Retina (tissue), 1 donor: Measurements from ENCODE around the gene COL4A2.

Source experiments
- DNase-seq: peaks from one replicate; pipeline ENCODE4 v3.0.0-alpha.2; 2016

Gene COL4A2

DNA sequence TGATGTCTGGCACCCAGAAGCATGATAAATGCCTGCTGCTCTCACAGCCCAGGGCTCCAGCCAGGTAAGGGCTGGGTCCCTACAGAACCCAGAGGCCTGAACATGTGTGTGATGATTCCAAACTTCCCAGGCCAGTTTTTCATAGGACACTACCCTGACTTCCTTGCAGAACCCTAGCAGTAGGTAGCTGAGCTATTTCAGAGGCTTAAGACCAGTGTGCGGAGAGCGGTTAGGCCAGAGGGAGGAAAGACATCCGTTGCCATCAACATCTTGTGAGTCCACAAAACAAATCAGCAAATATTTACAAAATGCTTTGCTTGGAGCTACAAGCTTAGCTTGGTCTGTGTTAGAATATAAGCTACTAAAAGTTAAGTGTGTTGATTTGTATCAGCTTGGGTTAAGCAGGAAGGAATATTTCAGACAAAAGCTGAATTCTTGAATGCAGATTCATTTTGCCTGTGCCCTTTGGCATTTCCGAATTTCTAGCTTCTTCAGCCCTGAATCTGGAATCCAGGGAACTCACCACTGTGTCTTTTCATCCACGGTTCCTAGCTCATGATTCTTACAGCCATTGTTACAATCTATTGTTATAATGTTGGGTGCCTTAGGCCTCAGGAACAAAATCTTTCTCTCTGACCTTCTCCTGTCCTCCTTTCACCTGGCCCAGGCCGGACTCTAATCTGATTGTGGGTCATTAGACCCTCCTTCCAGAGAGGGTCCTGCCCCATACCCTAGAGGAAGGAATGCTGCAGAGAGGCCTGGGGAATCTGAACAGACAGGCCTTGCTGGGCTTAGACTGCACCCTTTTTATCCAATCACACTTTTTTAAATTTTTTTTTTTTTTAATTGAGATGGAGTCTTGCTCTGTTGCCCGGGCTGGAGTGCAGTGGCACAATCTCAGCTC, 242.1 kb downstream of the COL4A2 start:
- DNase-seq, result no peak

DNA sequence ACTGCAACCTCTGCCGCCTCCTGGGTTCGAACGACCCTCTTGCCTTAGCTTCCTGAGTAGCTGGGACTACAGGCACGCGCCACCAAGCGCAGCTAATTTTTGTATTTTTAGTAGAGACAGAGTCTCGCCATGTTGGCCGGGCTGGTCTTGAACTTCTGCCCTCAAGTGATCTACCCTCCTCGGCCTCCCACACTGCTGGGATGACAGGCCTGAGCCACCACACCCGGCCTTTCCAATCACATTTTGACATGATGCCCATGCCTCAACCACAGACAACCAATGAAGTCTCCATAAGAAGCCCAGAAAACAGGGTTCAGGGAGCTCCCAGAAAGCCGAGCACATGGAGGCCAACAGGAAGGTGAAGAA, 242.7 kb downstream of the COL4A2 start:
- DNase-seq, result no peak

DNA sequence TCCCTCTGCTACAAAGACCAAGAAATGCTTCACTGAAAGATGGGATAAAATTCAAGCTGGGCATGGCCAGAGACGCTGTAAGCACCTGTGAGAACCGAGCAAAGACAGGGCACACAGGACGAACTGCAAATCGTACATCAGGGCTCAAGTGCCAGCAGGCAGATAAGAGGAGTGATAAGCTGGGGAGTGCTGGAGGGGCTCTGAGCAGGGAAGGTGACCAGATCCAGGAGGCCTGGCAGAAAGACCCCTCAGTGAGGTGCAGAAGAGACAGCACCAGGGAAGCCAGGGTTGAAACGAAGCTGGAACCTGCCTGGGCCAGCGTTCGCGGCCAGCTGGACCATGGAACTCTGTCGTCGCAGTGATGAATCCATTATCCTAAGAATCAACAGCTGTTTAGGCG, 244.2 kb downstream of the COL4A2 start:
- no peak for DNase-seq

DNA sequence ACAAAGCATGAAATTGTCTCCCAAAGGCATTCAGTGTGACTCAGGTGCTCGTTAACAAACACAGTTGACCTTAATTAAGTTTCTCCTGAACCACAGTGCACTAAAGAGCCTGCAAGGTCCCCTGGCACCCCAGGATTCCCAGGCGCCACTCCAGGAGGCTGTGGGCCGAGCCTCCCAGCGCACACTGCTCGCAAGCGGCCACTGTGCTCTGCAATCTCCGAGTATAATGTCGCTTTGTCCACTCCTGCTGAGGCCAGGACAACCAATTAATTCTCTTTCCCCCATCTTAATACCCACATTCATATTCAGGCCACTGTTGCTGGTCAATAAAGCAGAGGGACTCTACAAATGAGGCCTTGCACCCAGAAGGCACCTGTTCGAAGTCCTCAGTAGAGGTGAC, 245.7 kb downstream of the COL4A2 start:
- DNase-seq, result no peak

DNA sequence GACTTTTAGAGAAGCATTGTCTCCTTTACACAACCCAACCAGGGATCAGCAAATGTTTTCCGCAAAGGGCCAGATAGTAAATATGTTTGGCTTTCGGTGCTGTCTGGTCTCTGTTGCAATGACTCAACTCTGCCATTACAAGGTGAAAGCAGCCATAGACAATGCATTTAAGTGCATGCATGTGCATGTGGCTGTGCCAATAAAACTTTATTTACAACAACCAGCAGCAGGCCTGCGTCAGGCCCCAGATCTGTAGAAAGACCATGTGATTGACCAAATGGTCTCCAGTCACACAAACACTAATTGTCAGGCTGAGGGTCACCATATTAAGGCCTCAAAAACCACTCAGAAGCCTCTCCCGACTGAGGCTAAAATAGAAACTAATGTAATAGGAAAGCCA, 246.3 kb downstream of the COL4A2 start:
- no peak for DNase-seq

DNA sequence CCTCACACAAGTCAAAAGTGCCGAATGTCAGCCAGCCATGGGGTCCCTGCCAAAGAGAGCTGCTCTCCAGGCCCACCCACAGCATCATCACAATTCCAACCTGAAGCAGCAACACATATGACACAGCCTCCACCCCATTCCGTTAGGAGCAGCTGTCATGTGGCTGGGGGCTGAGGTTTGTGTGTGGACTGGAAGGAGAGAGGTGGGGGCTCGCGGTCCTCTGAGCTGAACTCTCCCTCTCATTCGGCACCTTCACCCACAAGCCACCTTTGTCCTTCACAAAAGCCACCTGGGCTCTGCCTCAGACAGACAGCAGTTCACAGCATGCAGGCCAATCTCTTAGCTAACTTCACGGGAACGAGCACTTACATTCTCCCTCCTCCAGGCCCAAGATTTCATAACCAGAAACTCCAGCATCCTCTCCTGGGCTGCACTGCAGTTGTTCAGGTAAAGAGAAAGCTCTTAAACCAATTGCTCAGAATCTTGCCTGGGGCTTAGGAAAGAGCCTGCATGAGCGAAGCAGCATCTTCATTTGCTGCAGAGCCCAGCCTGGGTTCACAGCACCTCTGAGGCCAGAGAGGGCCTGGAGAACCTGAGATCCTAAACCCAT, 247.2 kb downstream of the COL4A2 start:
- no peak for DNase-seq

DNA sequence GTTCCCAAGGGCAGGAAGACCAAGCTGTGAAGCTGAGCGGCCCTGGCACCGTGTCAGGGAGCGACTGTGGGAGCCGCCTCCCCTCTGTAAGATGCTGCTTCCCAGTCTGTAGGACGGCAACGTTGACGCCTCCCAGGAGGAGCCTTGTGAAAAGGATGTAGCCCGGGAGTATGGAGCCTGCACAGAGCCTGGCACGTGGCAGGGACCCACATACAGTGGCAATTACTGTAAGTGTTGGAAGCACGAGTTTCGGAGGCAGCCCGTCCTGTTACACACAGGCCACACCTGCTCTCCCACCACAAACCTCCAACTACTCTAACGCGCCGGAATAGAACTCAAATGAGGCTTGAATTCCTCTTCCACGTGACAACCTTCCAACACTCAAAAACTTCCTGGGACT, 247.9 kb downstream of the COL4A2 start:
- DNase-seq, result no peak

DNA sequence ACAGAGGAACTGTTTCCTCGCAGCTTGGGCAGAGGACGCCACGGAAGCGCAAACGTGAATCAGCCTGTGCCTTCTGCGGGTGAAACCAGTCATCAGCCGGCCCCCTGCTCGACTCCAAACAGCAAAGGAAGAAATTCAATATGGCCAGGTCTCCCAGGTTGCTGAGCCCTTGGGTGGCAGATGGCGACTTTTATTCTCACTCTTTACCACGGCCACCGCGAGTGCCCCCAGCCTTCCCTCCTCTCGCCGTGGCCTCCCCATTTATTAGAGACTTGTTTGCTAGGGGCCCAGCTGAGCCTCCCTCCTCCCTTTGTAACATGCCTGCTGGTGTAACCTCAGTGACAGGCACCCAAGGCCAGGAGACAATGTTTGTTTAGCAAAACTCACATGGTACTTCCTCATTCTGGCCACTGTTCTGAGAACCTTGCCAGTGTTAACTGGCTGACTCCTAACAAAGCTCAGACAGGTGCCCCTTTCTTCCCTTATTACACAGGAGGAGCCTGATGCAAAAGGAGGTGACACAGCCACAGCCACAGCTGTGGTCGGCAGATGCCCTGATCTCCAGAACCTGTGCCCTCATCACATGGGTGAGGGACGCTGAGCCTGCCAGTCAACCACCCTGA, 248.6 kb downstream of the COL4A2 start:
- DNase-seq, result no peak

DNA sequence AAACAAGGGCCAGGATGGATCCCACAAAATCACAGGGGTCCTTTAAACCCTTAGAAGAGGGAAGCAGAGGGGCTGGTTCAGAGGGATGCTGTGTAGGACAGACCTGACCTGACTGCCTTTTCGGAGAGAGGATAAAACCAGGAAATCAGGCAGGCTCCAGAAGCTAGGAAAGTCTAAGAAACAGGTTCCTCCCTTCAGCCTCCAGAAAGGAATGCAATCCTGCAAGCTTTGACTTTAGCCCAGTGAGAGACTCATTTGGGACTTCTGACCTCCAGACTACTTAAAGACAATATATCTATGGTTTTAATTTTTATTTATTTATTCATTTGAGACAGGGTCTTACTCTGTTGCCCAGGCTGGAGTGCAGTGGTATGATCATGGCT, 249.1 kb downstream of the COL4A2 start:
- DNase-seq, result no peak

DNA sequence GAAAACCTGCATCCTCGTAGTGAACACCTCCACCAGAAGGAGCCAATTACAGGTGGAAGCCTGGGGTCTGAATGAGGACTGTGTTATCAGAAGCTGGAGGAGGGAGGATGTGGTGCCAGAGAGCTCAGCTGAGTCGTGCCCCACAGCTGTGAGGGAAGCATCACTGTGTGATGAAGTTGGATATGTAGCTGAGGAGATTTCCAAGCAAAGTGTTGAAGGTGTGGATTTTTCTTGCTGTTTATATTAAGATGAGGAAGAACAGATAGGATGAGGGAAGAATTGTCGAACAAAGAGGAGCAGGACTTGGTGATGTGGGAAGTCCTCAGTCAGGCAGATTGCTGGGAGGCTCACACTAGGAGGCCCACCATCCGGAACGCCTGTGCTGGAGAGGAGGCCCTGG, 250.0 kb downstream of the COL4A2 start:
- no peak for DNase-seq

DNA sequence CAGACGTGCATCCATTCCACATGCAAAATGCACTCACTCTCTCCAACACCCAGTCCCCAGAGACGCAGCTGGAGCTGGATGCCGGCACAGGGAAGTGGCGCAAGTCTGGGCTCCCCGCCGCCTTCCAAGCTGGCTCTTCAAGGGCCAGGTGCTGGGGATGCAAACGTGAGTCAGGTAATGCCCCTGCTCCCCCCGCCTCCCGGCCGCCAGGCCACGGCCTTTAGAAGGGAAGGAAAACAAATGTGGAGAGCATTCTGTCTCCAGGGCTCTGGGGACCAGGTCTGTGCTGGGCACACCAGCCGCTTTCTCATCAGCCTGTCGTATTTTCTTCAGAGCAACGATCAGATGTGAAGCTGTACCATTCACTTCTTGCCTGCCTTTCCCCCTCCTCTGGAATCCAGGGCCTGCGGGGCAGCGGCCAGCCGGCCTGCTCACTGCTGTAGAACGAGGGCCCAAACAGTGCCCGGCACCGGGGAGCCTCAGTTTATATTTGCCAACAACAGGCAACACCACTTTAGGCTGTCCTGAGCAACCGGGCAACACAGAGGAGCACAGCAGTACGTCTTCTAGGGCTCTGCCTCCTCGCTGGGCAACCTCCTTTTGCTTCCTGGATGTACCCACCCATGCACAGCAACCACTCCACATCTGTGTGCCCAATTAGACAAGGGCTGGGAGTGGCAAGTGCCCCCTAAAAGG, 250.7 kb downstream of the COL4A2 start:
- DNase-seq, result no peak

DNA sequence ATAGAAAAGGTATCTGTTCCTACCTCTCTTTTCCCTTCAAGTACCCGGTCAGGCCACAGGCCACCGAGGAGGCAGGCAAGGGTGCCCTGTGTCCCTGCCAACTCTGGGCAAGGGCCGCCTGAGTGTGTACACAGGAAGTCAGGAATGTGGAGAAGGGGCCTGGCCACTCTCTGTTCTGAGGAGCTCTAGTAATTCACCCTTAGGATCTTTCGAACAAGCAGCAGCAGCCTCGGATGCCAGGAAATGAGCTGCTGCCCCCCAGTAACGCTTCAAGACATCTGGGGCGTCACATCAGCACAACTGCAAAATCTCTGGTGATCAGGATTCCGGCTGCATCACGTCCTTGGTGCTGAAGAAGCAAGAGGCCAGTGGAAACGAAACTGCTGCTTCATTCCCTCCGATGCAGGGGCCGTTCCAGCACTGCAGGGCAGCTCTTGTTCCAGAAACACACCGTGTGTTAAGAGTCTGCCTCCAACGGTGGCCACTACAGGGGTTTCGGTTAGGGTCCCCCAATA, 252.4 kb downstream of the COL4A2 start:
- DNase-seq, result no peak

DNA sequence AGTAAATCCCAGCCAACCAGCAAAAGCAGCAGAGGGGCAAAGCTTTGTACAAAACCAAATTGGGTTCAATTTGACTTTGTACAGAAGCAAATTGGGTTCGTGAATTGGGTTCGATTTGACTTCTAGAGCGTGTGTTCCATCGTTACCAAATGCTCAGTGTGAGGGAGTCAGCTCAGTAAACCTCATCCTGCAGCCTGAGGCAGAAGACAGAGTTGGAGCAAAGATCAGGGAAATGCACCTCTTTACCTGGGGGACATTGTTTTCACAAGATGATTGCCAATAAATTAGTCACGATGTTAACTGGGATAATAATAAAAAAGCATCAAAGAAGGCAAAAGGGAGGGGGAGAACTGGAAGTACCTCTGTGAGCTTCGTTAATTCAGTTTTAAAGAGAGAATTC, 252.9 kb downstream of the COL4A2 start:
- DNase-seq, result no peak

DNA sequence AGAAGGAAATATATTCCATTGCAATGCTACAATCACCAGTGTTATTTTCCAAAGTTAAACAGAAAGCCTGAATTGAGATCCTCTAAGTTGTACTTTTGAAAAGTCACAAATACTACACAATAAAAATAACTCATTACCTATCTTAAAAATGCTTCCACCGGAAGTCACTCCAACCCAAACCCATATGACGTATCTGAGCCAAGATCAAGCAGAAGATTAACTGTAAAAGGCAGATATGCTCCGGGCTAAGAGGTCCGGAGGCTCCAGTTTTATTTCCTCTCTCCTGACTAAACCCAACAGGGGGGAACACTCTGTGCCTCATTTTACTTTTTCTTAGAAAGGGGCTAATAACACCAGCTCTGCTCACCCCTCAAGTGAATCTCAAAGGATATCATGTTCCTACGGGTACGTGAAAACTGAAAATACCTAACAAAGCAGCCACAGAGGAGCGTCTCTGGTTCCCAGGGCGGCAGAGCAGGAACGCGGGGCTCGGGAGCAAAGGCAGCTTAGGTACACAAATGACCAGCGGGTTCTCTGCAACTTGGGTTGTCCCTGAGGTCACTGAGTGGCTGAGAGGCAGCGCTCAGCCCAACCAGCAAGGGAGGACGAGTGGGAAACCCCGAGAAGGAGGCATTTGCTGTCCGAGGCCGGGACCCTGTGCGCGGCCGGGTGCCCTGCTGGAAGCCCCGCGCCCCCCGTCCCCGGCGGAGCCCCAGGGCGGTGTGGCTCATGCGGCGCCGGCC, 253.7 kb downstream of the COL4A2 start:
- DNase-seq, result no peak

DNA sequence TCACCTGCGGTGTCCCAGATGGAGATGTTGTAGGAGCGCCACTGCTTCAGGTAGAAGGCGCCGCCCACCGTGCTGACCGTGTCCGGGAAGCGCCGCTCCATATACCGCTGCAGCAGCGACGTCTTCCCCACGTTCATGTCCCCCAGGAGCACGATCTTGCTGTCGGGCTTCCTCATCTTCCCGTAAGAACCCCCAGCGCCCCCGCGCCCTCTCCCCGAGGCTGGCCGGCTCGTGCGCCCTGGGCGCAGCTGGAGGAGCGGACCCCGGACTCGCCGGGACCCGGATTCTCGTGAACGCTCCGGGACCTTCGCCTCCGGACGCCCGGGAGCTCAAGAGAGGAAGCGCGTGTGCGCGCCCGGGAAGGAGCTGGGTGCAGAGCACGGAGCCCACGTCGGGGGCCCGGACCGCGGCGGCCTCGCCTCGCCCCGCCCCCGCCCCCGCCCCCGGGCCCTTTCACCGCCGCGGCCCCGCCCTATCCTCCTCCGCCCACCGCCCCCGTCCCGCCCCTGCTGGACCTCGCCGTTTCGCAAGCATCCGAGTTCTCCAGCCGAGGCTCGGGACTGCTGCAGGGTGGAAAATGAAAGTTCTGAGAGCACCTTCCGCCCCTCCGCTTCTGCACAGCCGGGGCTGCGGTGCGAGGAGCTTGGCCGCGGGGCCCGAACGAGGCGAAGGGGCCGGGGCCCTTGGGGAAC, 254.4 kb downstream of the COL4A2 start, which contains the start of gene RAB20:
Gene RAB20 (minus strand): TSS at position 379 of the 692 bp plus-strand sequence. CDS start 203 bp downstream, at position 176.
- DNase-seq, result peak; percentile 80

DNA sequence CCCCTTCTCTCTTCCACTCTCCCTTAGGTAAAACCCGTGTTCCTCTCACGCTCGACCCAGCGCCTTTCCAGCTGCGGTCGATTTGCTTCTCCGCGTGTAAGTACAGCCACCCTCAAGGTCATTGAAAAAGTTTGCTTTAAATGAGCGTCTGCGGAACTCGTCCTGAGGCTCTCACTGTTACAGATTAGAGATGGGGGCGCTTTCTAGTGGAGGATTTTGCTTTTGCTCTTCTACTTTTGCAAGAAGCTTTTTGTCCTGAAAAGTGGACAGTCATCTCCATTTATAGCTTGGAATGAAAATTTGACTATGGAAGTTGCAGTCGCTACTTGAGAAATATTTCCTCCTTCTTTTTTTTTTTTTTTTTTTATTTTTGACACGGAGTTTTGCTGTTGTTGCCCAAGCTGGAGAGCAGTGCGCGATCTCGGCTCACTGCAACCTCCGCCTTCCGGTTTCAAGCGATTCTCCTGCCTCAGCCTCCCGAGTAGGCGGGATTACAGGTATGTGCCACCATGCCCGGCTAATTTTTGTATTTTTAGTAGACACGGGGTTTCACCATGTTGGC, 255.0 kb downstream of the COL4A2 start:
- no peak for DNase-seq
